OCI-LY7 (cell line): ENCODE data around the gene SLC22A4.

Experiments used
- EZH2phosphoT487 ChIP-seq: fragments of 200-600 bp; sonication (generic); IDR thresholded peaks from 2 replicates; pipeline ENCODE4 v1.6.1; 2018; ENCODE audit warnings: low read depth, borderline replicate concordance, mild to moderate bottlenecking, mixed run types, antibody characterized with exemption, low read length, moderate library complexity, mixed read lengths
- TF ChIP-seq, protein P1 (sequence below): fragments of 200-600 bp; sonication (generic); conservative IDR thresholded peaks from 2 replicates; pipeline ENCODE4 v1.5.1; 2014; ENCODE audit warnings: mild to moderate bottlenecking, antibody characterized with exemption, low read length, moderate library complexity, mixed read lengths

GRCh38 chr5:132294728-132295504, 722 bp downstream of the SLC22A4 start:
- TF ChIP-seq, protein P1, sequence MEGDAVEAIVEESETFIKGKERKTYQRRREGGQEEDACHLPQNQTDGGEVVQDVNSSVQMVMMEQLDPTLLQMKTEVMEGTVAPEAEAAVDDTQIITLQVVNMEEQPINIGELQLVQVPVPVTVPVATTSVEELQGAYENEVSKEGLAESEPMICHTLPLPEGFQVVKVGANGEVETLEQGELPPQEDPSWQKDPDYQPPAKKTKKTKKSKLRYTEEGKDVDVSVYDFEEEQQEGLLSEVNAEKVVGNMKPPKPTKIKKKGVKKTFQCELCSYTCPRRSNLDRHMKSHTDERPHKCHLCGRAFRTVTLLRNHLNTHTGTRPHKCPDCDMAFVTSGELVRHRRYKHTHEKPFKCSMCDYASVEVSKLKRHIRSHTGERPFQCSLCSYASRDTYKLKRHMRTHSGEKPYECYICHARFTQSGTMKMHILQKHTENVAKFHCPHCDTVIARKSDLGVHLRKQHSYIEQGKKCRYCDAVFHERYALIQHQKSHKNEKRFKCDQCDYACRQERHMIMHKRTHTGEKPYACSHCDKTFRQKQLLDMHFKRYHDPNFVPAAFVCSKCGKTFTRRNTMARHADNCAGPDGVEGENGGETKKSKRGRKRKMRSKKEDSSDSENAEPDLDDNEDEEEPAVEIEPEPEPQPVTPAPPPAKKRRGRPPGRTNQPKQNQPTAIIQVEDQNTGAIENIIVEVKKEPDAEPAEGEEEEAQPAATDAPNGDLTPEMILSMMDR = no peak
- no peak for TF ChIP-seq EZH2phosphoT487
